Adrenal gland (tissue), 5 donors: ENCODE results near the gene TLE5.

ENCODE experiments used
- POLR2A ChIP-seq, 2 donors: fragments of 450-650 bp; IDR thresholded peaks; one replicate each; pipeline ENCODE4 v1.6.1; 2017; ENCODE audit warnings: antibody characterized with exemption in 2 of 2, mild to moderate bottlenecking in 2 of 2, moderate library complexity in 1 of 2
- TF ChIP-seq, protein P1 (sequence below), 6 experiments: fragments of 450-650 bp in 4 of 6; fragments of 200-600 bp in 2 of 6; sonication (generic) in 1 of 6; IDR thresholded peaks; 1 replicate in 5 of 6; 2 replicates in 1 of 6; pipeline versions ENCODE4 v1.5.1 to v1.8.0; 2016 to 2021; ENCODE audit warnings: antibody characterized with exemption in 6 of 6, mild to moderate bottlenecking in 2 of 6, moderate library complexity in 1 of 6
- donor health status: DM: no; HTN: no; CAD: no.

DNA sequence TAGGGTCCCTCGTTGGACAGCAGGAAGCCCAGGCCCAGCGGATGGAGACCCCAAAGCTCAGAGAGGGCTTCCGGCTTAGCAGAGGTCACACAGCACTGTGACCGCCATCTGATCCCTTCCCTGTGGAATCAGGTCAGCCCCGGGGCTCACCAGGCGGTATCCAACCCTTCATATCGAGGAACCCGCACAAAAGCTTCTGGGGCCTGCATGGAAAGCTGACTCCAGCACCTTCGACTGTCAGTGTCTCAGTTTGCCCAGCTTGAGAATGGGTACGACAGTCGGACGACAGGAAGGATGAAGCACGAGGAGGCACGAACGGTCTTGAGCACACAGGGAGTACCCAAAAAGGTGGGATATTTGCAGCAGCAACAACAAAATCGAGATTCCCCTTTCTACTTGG is 2.6 kb downstream of the TLE5 start:
- TF ChIP-seq POLR2A (IDR thresholded peaks at IDR 0.05), result no peak
- TF ChIP-seq, protein P1, sequence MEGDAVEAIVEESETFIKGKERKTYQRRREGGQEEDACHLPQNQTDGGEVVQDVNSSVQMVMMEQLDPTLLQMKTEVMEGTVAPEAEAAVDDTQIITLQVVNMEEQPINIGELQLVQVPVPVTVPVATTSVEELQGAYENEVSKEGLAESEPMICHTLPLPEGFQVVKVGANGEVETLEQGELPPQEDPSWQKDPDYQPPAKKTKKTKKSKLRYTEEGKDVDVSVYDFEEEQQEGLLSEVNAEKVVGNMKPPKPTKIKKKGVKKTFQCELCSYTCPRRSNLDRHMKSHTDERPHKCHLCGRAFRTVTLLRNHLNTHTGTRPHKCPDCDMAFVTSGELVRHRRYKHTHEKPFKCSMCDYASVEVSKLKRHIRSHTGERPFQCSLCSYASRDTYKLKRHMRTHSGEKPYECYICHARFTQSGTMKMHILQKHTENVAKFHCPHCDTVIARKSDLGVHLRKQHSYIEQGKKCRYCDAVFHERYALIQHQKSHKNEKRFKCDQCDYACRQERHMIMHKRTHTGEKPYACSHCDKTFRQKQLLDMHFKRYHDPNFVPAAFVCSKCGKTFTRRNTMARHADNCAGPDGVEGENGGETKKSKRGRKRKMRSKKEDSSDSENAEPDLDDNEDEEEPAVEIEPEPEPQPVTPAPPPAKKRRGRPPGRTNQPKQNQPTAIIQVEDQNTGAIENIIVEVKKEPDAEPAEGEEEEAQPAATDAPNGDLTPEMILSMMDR (IDR thresholded peaks at IDR 0.05), result no peak
